PC-9 (cell line): ENCODE measurements around the gene ATP2B3. TPM values are rescaled to one million over a fixed set of nuclear protein-coding genes. Genes with fewer than 3 reads are reported as not detected.
A peak's percentile ranks its signal among the peaks of the same experiment; 100 is the strongest.

Experiments
- BruUV-seq: library from RNA; stranded (reverse); fragments of 400-500 nt; replicated peaks from 2 replicates; lab custom pipeline; 2021; lab: Mats Ljungman, UMichigan
- CTCF ChIA-PET: fragments of 300-600 bp; sonication (Branson Sonifier 250); formaldehyde crosslinking; loops from one replicate; lab custom pipeline; 2022; ENCODE audit warnings: antibody characterized with exemption; lab: Charles Lee
- POLR2A ChIA-PET: fragments of 300-600 bp; sonication (Branson Sonifier 250); formaldehyde crosslinking; loops from one replicate; lab custom pipeline; 2022; ENCODE audit warnings: antibody characterized with exemption; ENCODE audit not compliant: unreplicated experiment; lab: Charles Lee
- DNase-seq, 2 experiments: peaks; one replicate each; pipeline versions ENCODE4 v3.0.0 to v3.0.0-alpha.2; 2015 to 2022; ENCODE audit warnings: mixed read lengths in 1 of 2
- H2AFZ ChIP-seq: fragments of 200-600 bp; sonication (generic); 2 replicates; pipeline ENCODE4 v1.8.1; 2017; ENCODE audit warnings: antibody characterized with exemption
- H3F3A ChIP-seq: fragments of 200-600 bp; sonication (generic); 2 replicates; pipeline ENCODE4 v1.8.1; 2017; ENCODE audit warnings: antibody characterized with exemption, mild to moderate bottlenecking, low read depth; ENCODE audit not compliant: insufficient read depth
- H3K27ac ChIP-seq: fragments of 200-600 bp; sonication (generic); 2 replicates; pipeline ENCODE4 v1.6.1; 2016; ENCODE audit warnings: mixed run types
- H3K27me3 ChIP-seq: fragments of 200-600 bp; sonication (generic); 2 replicates; pipeline ENCODE4 v1.6.1; 2016; ENCODE audit warnings: low read depth, mixed run types; ENCODE audit not compliant: insufficient read depth
- H3K36me3 ChIP-seq: fragments of 200-600 bp; sonication (generic); 2 replicates; pipeline ENCODE4 v1.6.1; 2016; ENCODE audit warnings: low read depth, mixed run types
- H3K4me1 ChIP-seq: fragments of 200-600 bp; sonication (generic); replicated peaks from 2 replicates; pipeline ENCODE4 v1.6.1; 2016; ENCODE audit warnings: mixed run types; ENCODE audit not compliant: insufficient read depth
- H3K4me2 ChIP-seq: fragments of 200-600 bp; sonication (generic); 2 replicates; pipeline ENCODE4 v1.6.1; 2017; ENCODE audit warnings: mixed run types
- H3K4me3 ChIP-seq: fragments of 200-600 bp; sonication (generic); 2 replicates; pipeline ENCODE4 v1.6.1; 2016; ENCODE audit warnings: mixed run types
- H3K79me2 ChIP-seq: fragments of 200-600 bp; sonication (generic); 2 replicates; pipeline ENCODE4 v1.6.1; 2017; ENCODE audit warnings: low read depth, mixed run types
- H3K9me2 ChIP-seq: fragments of 200-600 bp; sonication (generic); 2 replicates; pipeline ENCODE4 v1.8.1; 2017; ENCODE audit warnings: mild to moderate bottlenecking; ENCODE audit not compliant: insufficient read depth
- H3K9me3 ChIP-seq: fragments of 200-600 bp; sonication (generic); 2 replicates; pipeline ENCODE4 v1.8.1; 2016; ENCODE audit warnings: low read depth; ENCODE audit not compliant: insufficient read depth
- H4K20me1 ChIP-seq: fragments of 200-600 bp; sonication (generic); 2 replicates; pipeline ENCODE4 v1.8.1; 2017; ENCODE audit not compliant: insufficient read depth
- CTCF ChIP-seq: fragments of 200-600 bp; sonication (generic); conservative IDR thresholded peaks from 2 replicates; pipeline ENCODE4 v1.6.1; 2017; ENCODE audit warnings: mixed run types, antibody characterized with exemption, mild to moderate bottlenecking, moderate library complexity
- EZH2 ChIP-seq: fragments of 200-600 bp; sonication (generic); IDR thresholded peaks from 2 replicates; pipeline ENCODE4 v1.8.0; 2017; ENCODE audit warnings: antibody characterized with exemption, low read depth
- intact Hi-C: fragments of 100-400 bp; cut with micrococcal nuclease; formaldehyde crosslinking; loops from one replicate; pipeline ENCODE4 v1.10.0; 2022; ENCODE audit not compliant: unreplicated experiment
- total RNA-seq: library from RNA; stranded (reverse); gene quantifications from 2 replicates; pipeline ENCODE4 v1.2.3, GENCODE V29; 2021

The ATP2B3 gene
- total RNA-seq, 1 experiment from 2014 or later: not detected

GRCh38 chrX:153521034-153521433 is 3.6 kb downstream of the ATP2B3 start:
- POLR2A ChIA-PET: no interaction called here
- no peak for TF ChIP-seq EZH2
- TF ChIP-seq CTCF: no peak
- Histone ChIP-seq H3K27me3 (peaks cover 28% of the 10 kb centered on the region), H3K79me2 (no peaks in the 10 kb centered on the region), H3K9me3 (no peaks in the 10 kb centered on the region), H3K36me3 (no peaks in the 10 kb centered on the region), H2AFZ (no peak overlapping the region), H3K4me2 (no peak overlapping the region), H3K27ac (no peak overlapping the region), H3K4me1 (no peaks in the 10 kb centered on the region), H4K20me1 (no peaks in the 10 kb centered on the region), H3K9me2 (no peaks in the 10 kb centered on the region), H3F3A (no peaks in the 10 kb centered on the region), H3K4me3 (no peak overlapping the region)
- intact Hi-C loops: no loop called here
- CTCF ChIA-PET: no interaction called here
- peak in 1 of 2 experiments; percentile 55 for DNase-seq
- no TSS peak for BruUV-seq

- Histone ChIP-seq H2AFZ (no peak overlapping the region), H3K36me3 (no peaks in the 10 kb centered on the region), H3K9me3 (no peaks in the 10 kb centered on the region), H3F3A (no peaks in the 10 kb centered on the region), H3K4me1 (no peaks in the 10 kb centered on the region), H3K79me2 (no peaks in the 10 kb centered on the region), H3K9me2 (no peaks in the 10 kb centered on the region), H4K20me1 (no peaks in the 10 kb centered on the region), H3K4me2 (no peak overlapping the region), H3K27me3 (peaks cover 36% of the 10 kb centered on the region), H3K27ac (no peak overlapping the region), H3K4me3 (no peak overlapping the region)
- no peak for DNase-seq
- CTCF ChIA-PET: no interaction called here
- POLR2A ChIA-PET: no interaction called here
- intact Hi-C loops: no loop called here
- TF ChIP-seq CTCF (no peak), EZH2 (no peak)
- BruUV-seq: no TSS peak
Measured at GRCh38 chrX:153522259-153522658, 4.8 kb downstream of the ATP2B3 start.

GRCh38 chrX:153523269-153523668 is 5.8 kb downstream of the ATP2B3 start:
- Histone ChIP-seq H3K4me1 (no peaks in the 10 kb centered on the region), H3K79me2 (no peaks in the 10 kb centered on the region), H3K4me2 (no peak overlapping the region), H2AFZ (no peak overlapping the region), H4K20me1 (no peaks in the 10 kb centered on the region), H3K4me3 (no peak overlapping the region), H3K27ac (no peak overlapping the region), H3K9me3 (no peaks in the 10 kb centered on the region), H3K27me3 (peaks cover 40% of the 10 kb centered on the region), H3F3A (no peaks in the 10 kb centered on the region), H3K9me2 (no peaks in the 10 kb centered on the region), H3K36me3 (no peaks in the 10 kb centered on the region)
- DNase-seq: no peak
- intact Hi-C loops: no loop called here
- POLR2A ChIA-PET: no interaction called here
- CTCF ChIA-PET: no interaction called here
- TF ChIP-seq CTCF (no peak), EZH2 (no peak)
- BruUV-seq: no TSS peak
